ENCODE results near the gene VHLL.

GRCh38 chr1:156251527-156251926 lies 47.6 kb downstream of the VHLL start:
- TF ChIP-seq CTCF (IDR thresholded peaks at IDR 0.05; ENCODE audit: low read length), result no peak
- TF ChIP-seq EZH2 (optimal IDR thresholded peaks at IDR 0.05; ENCODE audit: low read depth, low read length), result no peak
- TF ChIP-seq EZH2phosphoT487 (IDR thresholded peaks at IDR 0.05; ENCODE audit: low read length), result no peak

All from MM.1S (cell line).